Ascending aorta (tissue), 2 donors: ENCODE measurements around the gene KIAA0825. TPM values are rescaled to one million over a fixed set of nuclear protein-coding genes. Genes with fewer than 3 reads are reported as not detected.

Source experiments
- DNase-seq, 2 donors: peaks; one replicate each; pipeline ENCODE4 v3.0.0-alpha.2; 2019; ENCODE audit warnings: low spot score in 2 of 2
- H3K27ac ChIP-seq, 2 donors: fragments of 200-600 bp; sonication (generic); one replicate each; pipeline ENCODE4 v1.5.1; 2016 to 2017; ENCODE audit warnings: mild to moderate bottlenecking in 1 of 2
- H3K27me3 ChIP-seq: fragments of 200-600 bp; sonication (generic); one replicate; pipeline ENCODE4 v1.5.1; 2017
- H3K36me3 ChIP-seq, 2 donors: fragments of 200-600 bp; sonication (generic); one replicate each; pipeline ENCODE4 v1.5.1; 2016
- H3K4me1 ChIP-seq, 2 donors: fragments of 200-600 bp; sonication (generic); one replicate each; pipeline ENCODE4 v1.5.1; 2016 to 2017; ENCODE audit warnings: mild to moderate bottlenecking in 1 of 2
- H3K4me3 ChIP-seq, 2 donors: fragments of 200-600 bp; sonication (generic); one replicate each; pipeline ENCODE4 v1.5.1; 2016 to 2017; ENCODE audit warnings: mild to moderate bottlenecking in 1 of 2
- H3K9me3 ChIP-seq, 2 donors: fragments of 200-600 bp; sonication (generic); one replicate each; pipeline ENCODE4 v1.5.1; 2016
- intact Hi-C: fragments of 100-400 bp; cut with DNase I; formaldehyde crosslinking; loops from one replicate; pipeline ENCODE4 v1.15.1; 2023
- total RNA-seq: library from RNA; depleted of rRNA; stranded (reverse); fragments of >200 nt; gene quantifications from one replicate; pipeline ENCODE4 v1.1.0, GENCODE V29; 2016
- TF ChIP-seq, protein P1 (sequence below), 3 experiments: fragments of 200-600 bp in 2 of 3; fragments of 450-650 bp in 1 of 3; sonication (generic) in 2 of 3; IDR thresholded peaks; one replicate each; pipeline ENCODE4 v1.5.1; 2016 to 2019; ENCODE audit warnings: antibody characterized with exemption in 3 of 3, mild to moderate bottlenecking in 1 of 3, moderate library complexity in 1 of 3

KIAA0825 gene
- total RNA-seq, 1 donor from 2014 or later: 2.4 TPM

DNA sequence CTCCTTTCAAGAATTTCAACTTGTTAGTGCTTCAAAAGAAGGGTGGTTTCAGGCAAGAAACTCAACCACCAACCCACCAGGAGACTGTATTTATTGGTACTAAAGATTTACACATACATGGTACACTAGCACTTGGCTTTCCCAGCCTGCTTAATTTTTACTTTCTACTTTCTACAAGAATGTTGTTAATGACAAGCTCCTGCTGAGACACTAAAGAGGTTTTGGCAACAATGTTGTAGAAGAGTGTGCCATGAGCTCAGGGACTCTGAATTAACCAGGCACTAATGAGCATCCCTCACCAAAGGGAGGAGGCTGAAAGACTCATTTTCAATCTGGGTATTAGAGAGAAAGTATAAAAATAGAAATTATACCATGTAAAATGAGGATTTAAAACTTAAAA lies 195.0 kb downstream of the KIAA0825 start:
- no peaks in the 10 kb centered on the region for H3K4me1 ChIP-seq
- no peak for DNase-seq
- H3K9me3 ChIP-seq: no peaks in the 10 kb centered on the region
- intact Hi-C loops: no loop called here
- no peak overlapping the region for H3K4me3 ChIP-seq
- TF ChIP-seq, protein P1, sequence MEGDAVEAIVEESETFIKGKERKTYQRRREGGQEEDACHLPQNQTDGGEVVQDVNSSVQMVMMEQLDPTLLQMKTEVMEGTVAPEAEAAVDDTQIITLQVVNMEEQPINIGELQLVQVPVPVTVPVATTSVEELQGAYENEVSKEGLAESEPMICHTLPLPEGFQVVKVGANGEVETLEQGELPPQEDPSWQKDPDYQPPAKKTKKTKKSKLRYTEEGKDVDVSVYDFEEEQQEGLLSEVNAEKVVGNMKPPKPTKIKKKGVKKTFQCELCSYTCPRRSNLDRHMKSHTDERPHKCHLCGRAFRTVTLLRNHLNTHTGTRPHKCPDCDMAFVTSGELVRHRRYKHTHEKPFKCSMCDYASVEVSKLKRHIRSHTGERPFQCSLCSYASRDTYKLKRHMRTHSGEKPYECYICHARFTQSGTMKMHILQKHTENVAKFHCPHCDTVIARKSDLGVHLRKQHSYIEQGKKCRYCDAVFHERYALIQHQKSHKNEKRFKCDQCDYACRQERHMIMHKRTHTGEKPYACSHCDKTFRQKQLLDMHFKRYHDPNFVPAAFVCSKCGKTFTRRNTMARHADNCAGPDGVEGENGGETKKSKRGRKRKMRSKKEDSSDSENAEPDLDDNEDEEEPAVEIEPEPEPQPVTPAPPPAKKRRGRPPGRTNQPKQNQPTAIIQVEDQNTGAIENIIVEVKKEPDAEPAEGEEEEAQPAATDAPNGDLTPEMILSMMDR (IDR thresholded peaks at IDR 0.05): no peak
- no peaks in the 10 kb centered on the region for H3K36me3 ChIP-seq
- H3K27ac ChIP-seq: no peak overlapping the region
- H3K27me3 ChIP-seq: no peaks in the 10 kb centered on the region

DNA sequence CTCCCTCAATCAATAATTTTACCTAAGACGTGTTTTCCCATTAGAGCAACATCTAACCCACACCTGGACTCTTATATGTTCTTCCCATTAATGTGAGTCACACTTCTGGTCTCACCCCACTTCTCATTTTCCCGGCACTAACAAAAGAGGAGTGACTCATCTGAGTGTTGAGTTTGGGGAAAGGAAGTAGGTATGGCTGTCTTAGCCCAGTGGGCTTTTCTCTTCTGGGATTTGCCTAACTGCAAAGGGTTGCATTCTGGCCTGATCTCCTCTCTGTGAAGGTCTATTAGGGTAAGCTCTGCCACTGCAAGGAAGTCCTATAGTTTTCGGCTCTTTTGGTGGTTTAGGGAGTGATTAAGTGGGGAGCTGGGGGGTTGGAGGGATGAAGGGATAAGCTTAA lies 195.6 kb downstream of the KIAA0825 start:
- Histone ChIP-seq H3K27me3 (no peaks in the 10 kb centered on the region), H3K4me3 (no peak overlapping the region), H3K27ac (no peak overlapping the region), H3K4me1 (no peaks in the 10 kb centered on the region), H3K9me3 (no peaks in the 10 kb centered on the region), H3K36me3 (no peaks in the 10 kb centered on the region)
- intact Hi-C loops: no loop called here
- DNase-seq: no peak
- TF ChIP-seq, protein P1 (IDR thresholded peaks at IDR 0.05): no peak

DNA sequence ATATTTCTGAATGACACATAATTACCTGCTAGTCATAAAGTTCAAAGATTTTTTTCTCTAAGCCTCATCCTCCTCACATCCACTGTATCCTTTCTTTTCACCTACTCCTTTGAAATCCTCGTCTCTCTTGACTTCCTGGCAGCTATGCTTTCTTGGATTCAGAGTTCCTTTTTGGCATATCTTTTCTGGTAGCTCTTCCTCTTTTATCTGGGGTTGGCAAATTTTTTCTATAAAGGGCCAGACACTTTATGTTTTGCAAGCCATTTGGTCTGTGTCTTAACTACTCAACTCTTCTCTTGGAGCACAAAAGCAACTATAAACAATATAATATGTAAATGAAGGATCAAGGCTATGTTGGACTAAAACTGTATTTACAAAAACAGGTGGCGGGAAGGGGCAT lies 197.5 kb downstream of the KIAA0825 start:
- Histone ChIP-seq H3K9me3 (no peaks in the 10 kb centered on the region), H3K4me1 (no peaks in the 10 kb centered on the region), H3K36me3 (no peaks in the 10 kb centered on the region), H3K27me3 (no peaks in the 10 kb centered on the region), H3K27ac (no peak overlapping the region), H3K4me3 (no peak overlapping the region)
- DNase-seq: no peak
- TF ChIP-seq, protein P1 (IDR thresholded peaks at IDR 0.05): no peak
- intact Hi-C loops: no loop called here

DNA sequence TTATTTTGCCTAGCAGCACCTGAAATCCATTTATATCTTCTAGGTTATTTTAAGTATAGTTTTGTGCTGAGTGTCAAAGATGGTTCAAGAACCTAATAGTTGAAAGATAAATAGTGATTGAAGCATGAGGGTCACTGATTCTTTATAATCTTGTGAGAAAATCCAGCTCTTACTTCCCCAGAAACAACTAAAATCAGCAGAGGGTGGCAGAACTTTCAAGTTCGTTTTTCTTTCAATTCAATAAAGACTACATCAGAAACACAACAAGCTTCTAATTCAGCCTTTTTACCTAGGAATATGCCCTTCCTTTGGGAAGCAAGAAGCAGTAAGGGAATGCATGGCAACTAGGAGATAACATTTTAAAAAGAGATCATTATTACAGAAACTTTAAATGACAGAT lies 202.6 kb downstream of the KIAA0825 start:
- Histone ChIP-seq H3K9me3 (no peaks in the 10 kb centered on the region), H3K36me3 (no peaks in the 10 kb centered on the region), H3K4me1 (no peaks in the 10 kb centered on the region), H3K27ac (no peak overlapping the region), H3K27me3 (no peaks in the 10 kb centered on the region), H3K4me3 (no peak overlapping the region)
- intact Hi-C loops: no loop called here
- DNase-seq: no peak
- TF ChIP-seq, protein P1 (IDR thresholded peaks at IDR 0.05): no peak

DNA sequence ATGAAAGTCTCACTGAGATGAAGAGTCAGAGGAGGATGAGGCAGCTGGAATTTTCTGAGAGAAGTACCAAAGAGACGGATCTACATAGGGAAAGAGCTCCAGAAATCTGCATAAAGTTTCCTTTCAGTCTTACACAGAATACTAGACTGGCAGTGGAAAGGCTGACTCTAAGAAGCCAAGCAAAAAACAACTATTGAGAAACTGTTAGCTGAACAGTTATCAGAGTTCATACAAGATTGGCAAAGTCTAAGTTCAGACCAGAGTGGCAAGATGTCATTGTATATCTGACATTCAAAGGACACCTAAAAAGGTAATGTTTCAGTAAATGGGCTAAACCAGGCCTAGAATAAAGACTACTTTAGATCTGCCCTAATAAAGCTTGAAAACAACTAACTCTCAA lies 209.0 kb downstream of the KIAA0825 start:
- no peak overlapping the region for H3K4me3 ChIP-seq
- TF ChIP-seq, protein P1 (IDR thresholded peaks at IDR 0.05): no peak
- no peaks in the 10 kb centered on the region for H3K27me3 ChIP-seq
- H3K36me3 ChIP-seq: no peaks in the 10 kb centered on the region
- H3K27ac ChIP-seq: no peak overlapping the region
- no peaks in the 10 kb centered on the region for H3K9me3 ChIP-seq
- no peaks in the 10 kb centered on the region for H3K4me1 ChIP-seq
- no peak for DNase-seq
- intact Hi-C loops: no loop called here

DNA sequence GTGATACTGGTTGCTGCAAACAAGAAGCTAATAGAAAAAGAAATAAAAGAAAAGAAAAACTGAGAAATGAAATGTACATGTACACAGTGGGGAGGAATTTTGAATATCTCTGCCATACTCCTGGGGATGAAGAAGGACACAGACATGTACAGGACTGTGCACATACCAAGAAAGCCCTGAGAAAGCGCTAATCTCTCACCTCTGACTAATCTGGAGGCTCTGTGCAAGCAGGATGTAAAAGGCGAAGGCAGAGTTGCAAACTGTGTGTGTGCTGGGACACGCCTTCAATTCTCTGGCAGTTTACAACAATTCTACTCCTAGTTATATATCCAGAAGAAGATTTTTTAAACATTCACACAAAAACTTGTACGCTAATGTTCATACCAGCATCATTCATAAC lies 211.4 kb downstream of the KIAA0825 start:
- intact Hi-C loops: no loop called here
- H3K9me3 ChIP-seq: no peaks in the 10 kb centered on the region
- no peak for DNase-seq
- H3K27me3 ChIP-seq: no peaks in the 10 kb centered on the region
- no peaks in the 10 kb centered on the region for H3K4me1 ChIP-seq
- no peak overlapping the region for H3K4me3 ChIP-seq
- no peaks in the 10 kb centered on the region for H3K36me3 ChIP-seq
- no peak overlapping the region for H3K27ac ChIP-seq
- TF ChIP-seq, protein P1 (IDR thresholded peaks at IDR 0.05): no peak
